BJ (cell line): Measurements from ENCODE around the gene PHC3. TPM values are rescaled to one million over a fixed set of nuclear protein-coding genes. Genes with fewer than 3 reads are reported as not detected.

Experiments used
- CTCF ChIA-PET: fragments of 350-600 bp; formaldehyde crosslinking; extraction: SDS; loops from one replicate; lab custom pipeline; 2021; ENCODE audit warnings: antibody characterized with exemption, inconsistent platforms; lab: Yijun Ruan, JAX
- POLR2A ChIA-PET: fragments of 300-600 bp; sonication (Branson Sonifier 250); formaldehyde crosslinking; extraction: SDS; loops from one replicate; lab custom pipeline; 2021; ENCODE audit warnings: antibody characterized with exemption; lab: Charles Lee
- DNase-seq: peaks from one replicate; pipeline ENCODE4 v3.0.0-alpha.2; 2011; ENCODE audit warnings: low read depth
- H3K27me3 ChIP-seq: 2 replicates; pipeline ENCODE4 v1.6.0; 2011; ENCODE audit warnings: low read length; ENCODE audit not compliant: control insufficient read depth, insufficient read depth
- H3K36me3 ChIP-seq: 2 replicates; pipeline ENCODE4 v1.5.1; 2011; ENCODE audit warnings: low read length; ENCODE audit not compliant: control insufficient read depth, insufficient read depth
- H3K4me3 ChIP-seq: 2 replicates; pipeline ENCODE4 v1.5.1; 2011; ENCODE audit warnings: low read depth, mild to moderate bottlenecking, control low read depth, low read length
- CTCF ChIP-seq: IDR thresholded peaks from 2 replicates; pipeline ENCODE4 v1.5.1; 2011; ENCODE audit warnings: low read depth, mild to moderate bottlenecking, control low read depth, inconsistent platforms, low read length, moderate library complexity; ENCODE audit not compliant: insufficient read depth
- polyA plus RNA-seq: library from polyadenylated mRNA; depleted of rRNA; stranded (reverse); fragments of >200 nt; gene quantifications from 2 replicates; pipeline ENCODE4 v1.2.3, GENCODE V29; 2011

Gene PHC3
- polyA plus RNA-seq, 1 experiment = 56.2 TPM

DNA sequence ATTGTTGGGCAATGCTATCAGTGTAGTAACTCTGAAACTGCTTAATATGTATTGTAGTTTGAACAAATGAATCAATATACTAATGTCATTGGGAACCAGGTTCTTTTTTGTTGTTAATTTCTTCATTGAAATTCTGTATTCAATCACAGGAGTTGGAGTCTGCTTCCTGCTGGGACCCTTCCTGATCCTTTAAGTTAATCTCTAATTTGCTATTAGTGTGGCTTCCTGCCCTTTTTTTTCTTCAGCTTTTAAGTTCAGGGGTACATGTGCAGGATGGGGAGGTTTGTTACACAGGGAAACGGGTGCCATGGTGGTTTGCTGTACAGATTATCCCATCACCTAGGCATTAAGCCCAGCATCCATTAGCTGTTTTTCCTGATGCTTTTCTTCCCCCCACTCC, 122.1 kb downstream of the PHC3 start:
- no peak for DNase-seq
- Histone ChIP-seq H3K27me3 (no peaks in the 10 kb centered on the region), H3K4me3 (no peak overlapping the region), H3K36me3 (no peaks in the 10 kb centered on the region)
- CTCF ChIA-PET = interaction anchor here (1.2 kb wide), 1 partner anchor 15 kb away, joined by 4 read pairs; no protein-coding TSS in a partner anchor
- POLR2A ChIA-PET = interaction anchor here (0.6 kb wide), 1 partner anchor 372 kb away, joined by 4 read pairs; no protein-coding TSS in a partner anchor
- no peak for TF ChIP-seq CTCF

DNA sequence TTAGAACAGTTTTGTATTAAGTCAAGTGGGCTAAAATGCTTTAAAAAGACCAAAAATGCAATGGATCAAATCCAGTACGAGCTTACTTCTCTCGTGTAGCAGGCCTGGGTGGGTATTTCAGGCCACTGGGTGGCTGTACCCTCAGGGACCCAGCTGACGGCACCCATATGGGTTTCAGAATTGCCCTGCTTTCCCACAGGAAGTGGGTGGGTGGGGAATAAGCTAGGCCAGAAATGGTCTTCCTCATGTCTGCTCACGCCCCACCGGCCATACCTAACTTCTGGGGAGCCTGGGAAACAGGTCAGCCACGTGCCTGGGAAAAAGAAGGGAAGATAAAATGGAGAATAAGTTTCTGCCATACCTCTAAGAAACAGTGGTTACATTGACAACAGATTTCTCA, 123.4 kb downstream of the PHC3 start:
- CTCF ChIA-PET = interaction anchor here (0.9 kb wide), 1 partner anchor 15 kb away, joined by 3 read pairs; no protein-coding TSS in a partner anchor
- no peaks in the 10 kb centered on the region for H3K36me3 ChIP-seq
- no peak for DNase-seq
- H3K27me3 ChIP-seq = no peaks in the 10 kb centered on the region
- no peak for TF ChIP-seq CTCF
- POLR2A ChIA-PET = no interaction called here
- no peak overlapping the region for H3K4me3 ChIP-seq

- POLR2A ChIA-PET = no interaction called here
- Histone ChIP-seq H3K4me3 (no peak overlapping the region), H3K36me3 (no peaks in the 10 kb centered on the region), H3K27me3 (no peaks in the 10 kb centered on the region)
- CTCF ChIA-PET = no interaction called here
- DNase-seq = no peak
- no peak for TF ChIP-seq CTCF
Measured at GRCh38 chr3:170057550-170057949, 124.0 kb downstream of the PHC3 start.

DNA sequence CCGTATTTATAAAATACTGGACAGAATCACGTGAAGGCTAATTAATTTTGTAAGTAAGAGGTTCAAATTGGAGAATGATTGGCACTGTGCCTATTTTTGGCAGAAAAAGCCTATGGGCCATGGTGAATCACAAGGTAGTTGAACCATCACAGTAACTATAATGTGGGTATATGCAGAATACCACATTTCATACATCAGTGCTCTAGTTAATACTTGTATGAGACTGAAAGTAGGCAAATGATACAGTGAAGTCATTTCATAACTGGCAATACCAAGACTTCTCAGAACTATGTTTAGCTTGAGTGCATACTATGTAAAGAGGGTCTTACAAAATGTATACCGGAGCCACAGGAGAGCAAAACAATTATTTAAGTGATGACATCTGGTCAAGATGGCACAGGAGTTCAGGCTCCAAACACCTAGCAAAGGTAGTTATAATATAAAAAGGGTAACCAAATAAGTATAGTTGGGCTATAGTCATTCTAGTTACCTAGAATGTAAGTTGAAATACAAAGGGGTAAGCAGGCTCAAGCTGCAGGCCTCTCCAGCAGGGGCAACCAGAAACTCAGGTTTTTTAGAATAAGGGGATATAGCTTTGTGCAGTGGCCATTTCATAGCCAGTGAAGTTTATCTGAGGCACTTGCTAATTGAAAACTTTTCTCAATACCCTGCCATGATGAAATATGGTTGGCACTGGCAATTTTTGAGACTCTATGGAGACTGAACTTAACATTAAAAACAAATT, 124.7 kb downstream of the PHC3 start:
- DNase-seq = no peak
- 0 out of 2 replicates have a peak, but pooled peaks cover 2% of the 10 kb centered on the region for H3K27me3 ChIP-seq
- no peaks in the 10 kb centered on the region for H3K36me3 ChIP-seq
- TF ChIP-seq CTCF = no peak
- POLR2A ChIA-PET = no interaction called here
- CTCF ChIA-PET = no interaction called here
- H3K4me3 ChIP-seq = no peak overlapping the region

- H3K27me3 ChIP-seq = 0 out of 2 replicates have a peak, but pooled peaks cover 2% of the 10 kb centered on the region
- H3K4me3 ChIP-seq = no peak overlapping the region
- ChIA-PET POLR2A (no interaction called here), CTCF (no interaction called here)
- DNase-seq = no peak
- no peaks in the 10 kb centered on the region for H3K36me3 ChIP-seq
- TF ChIP-seq CTCF = no peak
Measured at GRCh38 chr3:170055209-170055608, 126.3 kb downstream of the PHC3 start.
